ENCODE measurements around the gene SPATA32.

Gene SPATA32

DNA sequence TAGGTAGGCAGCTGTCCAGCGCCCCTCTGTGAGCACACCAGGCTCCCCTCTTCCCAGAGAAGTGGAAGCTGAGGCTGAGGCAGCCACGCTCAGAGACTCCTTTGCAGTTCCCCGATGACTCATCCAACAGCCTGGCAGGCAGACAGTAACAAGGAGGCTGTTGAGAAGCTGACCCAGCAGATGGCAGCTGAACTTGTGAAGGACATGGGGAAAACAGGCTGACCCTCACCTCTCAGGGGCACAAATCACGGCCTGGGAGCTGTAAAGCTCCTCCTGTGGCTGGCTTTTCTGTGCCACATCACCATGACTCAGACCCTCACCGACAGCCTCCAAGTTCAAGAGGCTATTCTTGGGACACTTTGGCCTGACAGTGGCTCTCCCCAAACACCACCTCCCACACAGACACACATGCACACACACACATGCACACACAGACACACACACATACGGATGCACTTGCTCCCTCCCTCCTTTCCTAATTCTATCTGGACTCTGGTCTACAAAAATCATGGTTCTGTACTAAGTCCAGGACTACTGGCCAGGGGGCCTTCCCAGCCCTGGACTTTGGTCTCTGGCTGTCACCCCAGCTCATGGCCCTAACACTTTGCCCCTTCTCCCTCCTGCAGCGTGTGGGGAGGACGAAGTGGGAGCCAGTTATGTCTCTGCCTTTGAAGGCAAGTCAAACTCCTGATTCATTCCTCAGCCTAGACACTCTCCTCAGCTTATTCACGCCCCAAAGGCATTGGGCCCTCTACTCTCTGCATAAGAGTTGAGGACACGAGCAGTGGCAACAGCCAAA lies 31.7 kb upstream of the SPATA32 start:
- no peaks in the 10 kb centered on the region for H3K4me1 ChIP-seq (ENCODE audit: control insufficient read depth, insufficient read depth, low read length)
- no peaks in the 10 kb centered on the region for H3K9me3 ChIP-seq (ENCODE audit: control insufficient read depth, low read length)
- H3K36me3 ChIP-seq (ENCODE audit: control insufficient read depth, insufficient read depth, low read length): peaks cover 4% of the 10 kb centered on the region
- WGBS, 2 experiments: 79 to 88% methylated on average over 10 of the region's 10 CpGs
- H3K27ac ChIP-seq (ENCODE audit: insufficient read depth, low read depth, low read length, poor library complexity, severe bottlenecking): no peak overlapping the region
- no peak overlapping the region for H3K4me3 ChIP-seq (ENCODE audit: insufficient read depth, low read depth, low read length)
- H3K27me3 ChIP-seq (ENCODE audit: control insufficient read depth, insufficient read depth, low read length, poor library complexity, severe bottlenecking): no peaks in the 10 kb centered on the region

DNA sequence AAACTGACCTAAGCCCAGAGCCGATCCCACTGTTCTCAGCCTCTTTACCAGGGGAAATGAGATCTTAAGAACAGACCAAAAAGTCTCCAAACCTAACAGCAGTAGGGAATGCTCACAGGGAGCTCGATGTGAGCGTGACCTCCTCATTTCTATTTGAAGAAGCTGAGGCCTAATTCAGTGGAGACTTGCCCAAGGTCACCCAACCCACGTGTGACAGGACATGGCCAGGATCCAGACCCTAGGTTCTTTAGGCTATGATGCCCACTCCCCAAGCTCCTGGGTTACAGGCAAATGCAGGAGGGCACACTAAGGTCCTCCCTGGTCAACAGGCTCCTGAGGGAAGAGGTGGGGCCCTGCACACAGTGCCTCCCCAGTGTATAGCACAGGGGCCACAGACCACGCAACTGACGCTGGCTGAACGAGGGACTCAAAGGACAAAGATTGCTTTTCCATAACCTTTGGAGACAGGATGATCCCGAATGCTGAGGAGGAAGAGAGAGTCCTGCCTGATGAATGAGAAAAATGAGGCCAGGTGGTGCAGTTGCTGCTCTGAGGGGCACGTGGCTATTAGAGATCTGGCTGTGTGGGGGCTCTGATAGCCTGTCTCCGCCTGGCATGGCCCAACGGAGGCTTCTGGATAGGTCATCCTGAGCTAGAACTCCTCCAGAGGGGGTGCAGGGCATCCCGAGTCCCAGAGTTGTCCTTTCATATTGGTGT lies 31.0 kb upstream of the SPATA32 start:
- Histone ChIP-seq H3K4me1 (ENCODE audit: control insufficient read depth, insufficient read depth, low read length) (no peaks in the 10 kb centered on the region), H3K9me3 (ENCODE audit: control insufficient read depth, low read length) (no peaks in the 10 kb centered on the region), H3K27ac (ENCODE audit: insufficient read depth, low read depth, low read length, poor library complexity, severe bottlenecking) (no peak overlapping the region), H3K36me3 (ENCODE audit: control insufficient read depth, insufficient read depth, low read length) (peaks cover 4% of the 10 kb centered on the region), H3K4me3 (ENCODE audit: insufficient read depth, low read depth, low read length) (no peak overlapping the region), H3K27me3 (ENCODE audit: control insufficient read depth, insufficient read depth, low read length, poor library complexity, severe bottlenecking) (no peaks in the 10 kb centered on the region)
- WGBS, 2 experiments: 93 to 94% methylated on average over 12 of the region's 12 CpGs

DNA sequence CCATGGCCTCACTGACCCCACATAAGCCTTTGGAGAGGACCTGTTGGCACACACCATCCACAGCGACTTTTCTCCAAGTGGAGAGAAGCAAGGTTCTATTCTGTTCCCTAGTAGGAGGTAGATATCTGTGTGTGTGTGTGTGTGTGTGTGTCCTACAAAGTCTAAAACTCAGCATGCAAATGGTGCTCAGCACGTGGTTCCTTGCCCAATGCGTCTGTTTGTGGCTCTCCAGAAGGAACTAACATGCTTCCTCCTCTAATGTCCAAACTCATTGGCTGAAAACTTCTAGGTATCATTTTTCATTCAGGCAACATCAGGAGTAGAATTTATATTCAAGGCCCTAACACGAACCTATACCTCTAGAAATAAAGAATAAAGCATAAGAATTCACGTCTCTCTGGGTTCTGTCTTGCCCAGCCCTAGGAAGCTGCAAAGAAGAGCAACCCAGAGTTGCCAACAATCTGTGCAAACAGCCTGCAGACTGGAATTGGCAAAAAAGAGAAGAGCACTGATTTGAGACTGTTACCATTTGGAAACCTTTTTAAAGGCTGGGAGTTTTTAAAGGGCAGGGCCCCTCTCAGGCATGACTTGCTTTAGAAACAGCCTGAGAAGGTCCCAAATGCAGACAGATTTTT lies 29.4 kb upstream of the SPATA32 start:
- Histone ChIP-seq H3K27me3 (ENCODE audit: control insufficient read depth, insufficient read depth, low read length, poor library complexity, severe bottlenecking) (no peaks in the 10 kb centered on the region), H3K9me3 (ENCODE audit: control insufficient read depth, low read length) (no peaks in the 10 kb centered on the region), H3K27ac (ENCODE audit: insufficient read depth, low read depth, low read length, poor library complexity, severe bottlenecking) (no peak overlapping the region), H3K4me1 (ENCODE audit: control insufficient read depth, insufficient read depth, low read length) (no peaks in the 10 kb centered on the region), H3K4me3 (ENCODE audit: insufficient read depth, low read depth, low read length) (no peak overlapping the region), H3K36me3 (ENCODE audit: control insufficient read depth, insufficient read depth, low read length) (peaks cover 6% of the 10 kb centered on the region)
- 88 to 93% methylated on average over 5 of the region's 5 CpGs for WGBS, 2 experiments

DNA sequence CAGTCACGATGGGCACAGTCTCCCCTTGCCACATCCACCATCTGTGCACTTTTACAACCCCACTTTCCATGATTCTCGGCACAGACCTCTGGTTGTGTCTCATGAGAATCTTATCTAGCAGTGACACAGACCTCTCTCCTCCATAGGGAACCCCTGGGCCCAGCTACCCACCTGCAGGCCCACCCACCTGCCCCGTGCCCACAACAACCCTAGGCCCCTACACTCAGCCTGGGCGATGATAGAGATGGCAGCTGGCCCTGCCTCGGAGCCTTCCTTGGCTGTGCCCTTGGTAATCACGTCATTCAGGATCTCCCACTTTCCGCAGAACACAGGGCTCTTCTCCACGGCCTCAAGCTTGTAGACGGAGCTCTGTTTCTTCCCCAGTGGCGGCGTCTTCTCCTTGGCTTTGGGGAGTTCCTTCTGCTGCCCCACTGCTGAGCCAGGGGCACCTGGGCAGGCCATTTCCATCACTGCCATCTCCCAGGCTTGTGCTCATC lies 28.4 kb upstream of the SPATA32 start:
- H3K36me3 ChIP-seq (ENCODE audit: control insufficient read depth, insufficient read depth, low read length): peaks cover 9% of the 10 kb centered on the region
- WGBS, 2 experiments: 93 to 94% methylated on average over 11 of the region's 11 CpGs

DNA sequence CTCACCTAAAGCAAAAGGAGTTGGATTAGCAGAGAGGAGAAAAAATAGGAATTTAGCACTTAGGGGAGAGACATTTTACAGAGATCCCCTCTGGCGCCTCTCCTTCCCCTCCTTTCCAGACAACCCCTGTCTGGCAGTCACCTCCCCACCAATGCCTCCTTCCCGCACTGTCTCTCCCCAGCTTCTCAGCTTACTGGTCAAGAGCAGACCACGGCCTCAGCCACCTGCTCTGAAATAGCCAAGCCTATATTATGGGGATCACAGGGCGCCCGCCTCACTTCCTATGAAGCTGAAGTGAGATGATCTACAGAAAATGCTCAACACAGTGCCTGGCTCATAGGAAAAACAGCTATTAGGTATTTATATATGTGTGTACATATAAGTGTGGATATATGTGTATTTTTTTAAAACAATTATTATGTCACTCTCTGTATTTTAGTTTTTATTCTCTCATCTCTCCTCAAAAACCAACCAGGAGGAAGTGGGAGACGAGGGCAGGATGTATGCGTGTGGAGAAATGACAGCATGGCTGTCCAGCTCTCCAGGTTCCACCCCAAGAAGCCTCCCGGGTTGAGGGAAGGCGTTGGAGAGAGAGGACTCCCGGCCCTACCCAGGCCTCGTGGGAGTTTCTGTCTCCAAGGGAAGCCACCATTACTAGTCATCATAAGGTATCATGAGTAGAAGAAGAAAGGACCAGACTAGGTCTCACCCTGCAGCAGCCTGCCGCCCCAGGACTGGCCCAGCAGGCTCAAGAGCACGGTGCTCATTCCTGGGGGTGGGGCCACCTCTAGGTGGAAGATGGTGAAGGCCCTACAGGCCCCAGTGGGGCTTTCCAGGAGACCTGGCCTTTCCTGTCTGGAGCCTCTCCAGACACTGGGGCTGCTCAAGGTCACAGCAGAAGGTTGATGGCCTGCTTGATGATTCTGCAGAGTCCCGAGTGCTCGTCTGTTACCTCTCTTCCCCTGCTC lies 27.7 kb upstream of the SPATA32 start:
- WGBS, 2 experiments: 93 to 94% methylated on average over 15 of the region's 15 CpGs
- H3K4me3 ChIP-seq (ENCODE audit: insufficient read depth, low read depth, low read length): no peak overlapping the region
- no peaks in the 10 kb centered on the region for H3K4me1 ChIP-seq (ENCODE audit: control insufficient read depth, insufficient read depth, low read length)
- H3K27ac ChIP-seq (ENCODE audit: insufficient read depth, low read depth, low read length, poor library complexity, severe bottlenecking): no peak overlapping the region
- no peaks in the 10 kb centered on the region for H3K9me3 ChIP-seq (ENCODE audit: control insufficient read depth, low read length)
- H3K27me3 ChIP-seq (ENCODE audit: control insufficient read depth, insufficient read depth, low read length, poor library complexity, severe bottlenecking): no peaks in the 10 kb centered on the region
- H3K36me3 ChIP-seq (ENCODE audit: control insufficient read depth, insufficient read depth, low read length): peaks cover 9% of the 10 kb centered on the region

More for the DNA sequence above, 28.4 kb upstream of the SPATA32 start:
- Histone ChIP-seq H3K27me3 (ENCODE audit: control insufficient read depth, insufficient read depth, low read length, poor library complexity, severe bottlenecking) (no peaks in the 10 kb centered on the region), H3K4me3 (ENCODE audit: insufficient read depth, low read depth, low read length) (no peak overlapping the region), H3K4me1 (ENCODE audit: control insufficient read depth, insufficient read depth, low read length) (no peaks in the 10 kb centered on the region), H3K27ac (ENCODE audit: insufficient read depth, low read depth, low read length, poor library complexity, severe bottlenecking) (no peak overlapping the region), H3K9me3 (ENCODE audit: control insufficient read depth, low read length) (no peaks in the 10 kb centered on the region)

DNA sequence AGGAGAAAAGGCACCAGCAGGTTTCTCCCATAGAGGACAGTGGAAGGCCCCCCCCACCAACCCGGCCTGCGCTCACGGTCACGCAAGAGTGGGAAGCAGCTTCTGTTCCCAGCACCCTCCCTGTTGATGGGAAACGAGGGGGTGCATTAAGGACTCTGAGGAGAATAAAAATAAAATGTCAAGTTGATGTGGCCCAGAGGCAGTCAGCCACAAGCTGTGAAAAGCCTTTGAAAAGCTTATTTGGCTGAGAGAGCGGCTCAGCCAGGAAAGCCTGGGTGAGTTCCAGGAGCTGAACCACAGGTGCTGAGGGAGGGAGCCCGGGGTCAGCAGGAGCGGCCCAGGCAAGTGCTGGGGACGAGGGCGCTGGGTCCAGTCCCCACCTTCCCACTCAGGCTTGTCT lies 26.9 kb upstream of the SPATA32 start:
- peaks cover 13% of the 10 kb centered on the region for H3K36me3 ChIP-seq (ENCODE audit: control insufficient read depth, insufficient read depth, low read length)
- H3K27ac ChIP-seq (ENCODE audit: insufficient read depth, low read depth, low read length, poor library complexity, severe bottlenecking): no peak overlapping the region
- H3K4me3 ChIP-seq (ENCODE audit: insufficient read depth, low read depth, low read length): no peak overlapping the region
- no peaks in the 10 kb centered on the region for H3K9me3 ChIP-seq (ENCODE audit: control insufficient read depth, low read length)
- no peaks in the 10 kb centered on the region for H3K4me1 ChIP-seq (ENCODE audit: control insufficient read depth, insufficient read depth, low read length)
- 90 to 93% methylated on average over 10 of the region's 10 CpGs for WGBS, 2 experiments
- H3K27me3 ChIP-seq (ENCODE audit: control insufficient read depth, insufficient read depth, low read length, poor library complexity, severe bottlenecking): no peaks in the 10 kb centered on the region

DNA sequence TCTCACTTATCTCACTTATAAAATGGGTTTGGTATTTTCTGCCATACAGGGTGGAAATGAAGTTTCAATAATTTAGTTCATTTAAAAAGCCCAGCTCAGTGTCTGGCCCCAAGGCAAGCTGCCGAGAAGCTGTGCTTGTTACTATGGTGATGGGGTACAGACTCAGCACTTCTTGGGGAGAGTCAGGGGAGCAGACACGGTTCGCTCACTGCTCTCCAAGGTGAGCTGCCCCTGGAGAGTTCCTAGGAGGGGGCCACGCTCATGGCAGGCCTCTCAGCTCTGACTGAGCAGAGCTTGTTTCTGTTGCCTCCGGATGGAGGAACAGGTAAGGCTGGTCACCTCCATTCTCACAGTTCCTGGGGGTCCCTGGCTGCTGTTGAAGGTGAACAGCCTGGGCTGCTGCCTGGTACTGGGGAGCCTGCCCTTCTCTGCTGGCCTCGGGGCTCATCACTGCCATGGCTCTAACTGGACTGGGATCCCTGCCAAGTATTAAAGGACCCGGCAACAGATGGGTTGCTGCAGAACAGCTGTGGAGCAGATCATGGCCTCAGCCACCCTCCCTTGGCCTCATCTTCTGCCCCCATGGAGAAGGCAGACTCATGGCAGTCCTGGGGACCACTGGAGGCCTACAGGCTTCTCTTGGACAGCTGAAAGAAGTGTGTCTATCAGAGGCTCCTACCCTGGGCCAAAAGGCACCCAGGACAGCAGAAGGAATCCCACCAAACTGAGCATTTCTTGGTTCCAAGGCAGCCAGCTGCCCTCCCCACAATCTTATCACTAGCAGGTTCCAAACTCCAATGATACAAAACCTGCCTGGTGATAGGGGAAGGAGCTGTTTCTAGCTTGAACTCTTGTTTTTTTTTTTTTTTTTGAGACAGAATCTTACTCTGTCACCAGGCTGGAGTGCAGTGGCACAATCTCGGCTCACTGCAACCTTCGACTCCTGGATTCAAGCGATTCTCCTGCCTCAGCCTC lies 25.9 kb upstream of the SPATA32 start:
- no peaks in the 10 kb centered on the region for H3K4me1 ChIP-seq (ENCODE audit: control insufficient read depth, insufficient read depth, low read length)

DNA sequence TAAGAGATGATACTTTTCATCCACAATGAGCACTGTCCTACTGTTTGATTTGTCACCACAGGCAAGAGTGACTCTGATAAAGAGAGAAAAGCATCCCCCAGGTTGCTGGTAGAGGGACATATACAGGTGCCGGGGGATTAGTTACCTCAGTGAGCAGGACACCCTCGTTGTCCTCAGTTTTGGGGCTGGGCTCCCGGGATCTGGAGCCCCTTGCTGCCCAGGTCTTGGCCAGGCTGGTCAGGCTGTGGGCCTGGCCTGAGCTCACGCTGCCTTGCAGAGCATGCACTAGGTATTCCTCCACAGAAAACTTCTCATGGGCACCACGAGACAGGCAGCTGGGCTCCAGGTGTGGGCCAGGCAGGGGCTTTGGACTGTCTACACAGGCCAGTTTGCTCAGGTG lies 24.4 kb upstream of the SPATA32 start:
- Histone ChIP-seq H3K27me3 (ENCODE audit: control insufficient read depth, insufficient read depth, low read length, poor library complexity, severe bottlenecking) (no peaks in the 10 kb centered on the region), H3K9me3 (ENCODE audit: control insufficient read depth, low read length) (no peaks in the 10 kb centered on the region), H3K36me3 (ENCODE audit: control insufficient read depth, insufficient read depth, low read length) (peaks cover 22% of the 10 kb centered on the region), H3K4me3 (ENCODE audit: insufficient read depth, low read depth, low read length) (no peak overlapping the region), H3K27ac (ENCODE audit: insufficient read depth, low read depth, low read length, poor library complexity, severe bottlenecking) (no peak overlapping the region), H3K4me1 (ENCODE audit: control insufficient read depth, insufficient read depth, low read length) (no peaks in the 10 kb centered on the region)
- WGBS, 2 experiments: 94 to 96% methylated on average over 5 of the region's 5 CpGs

More for the DNA sequence above, 25.9 kb upstream of the SPATA32 start:
- Histone ChIP-seq H3K27ac (ENCODE audit: insufficient read depth, low read depth, low read length, poor library complexity, severe bottlenecking) (no peak overlapping the region), H3K4me3 (ENCODE audit: insufficient read depth, low read depth, low read length) (no peak overlapping the region), H3K36me3 (ENCODE audit: control insufficient read depth, insufficient read depth, low read length) (peaks cover 21% of the 10 kb centered on the region), H3K9me3 (ENCODE audit: control insufficient read depth, low read length) (no peaks in the 10 kb centered on the region), H3K27me3 (ENCODE audit: control insufficient read depth, insufficient read depth, low read length, poor library complexity, severe bottlenecking) (no peaks in the 10 kb centered on the region)
- WGBS, 2 experiments: 93 to 94% methylated on average over 10 of the region's 10 CpGs

Measured in ectodermal cell (in vitro differentiated cells).